ENCODE data around the gene CLSTN3.
"Not testable (repeated sequence)": the region's sequence is repeated elsewhere in the genome, so short reads cannot be mapped to it uniquely, and the experiment has no call there.

The CLSTN3 gene

GRCh38 chr12:7154042-7154441 is 23.9 kb downstream of the CLSTN3 start:
- no peak for DNase-seq

- DNase-seq = no peak
Measured at GRCh38 chr12:7154901-7155470, 24.8 kb downstream of the CLSTN3 start.

GRCh38 chr12:7155471-7156034 is 25.4 kb downstream of the CLSTN3 start:
- DNase-seq = no peak

GRCh38 chr12:7156259-7157197 is 26.4 kb downstream of the CLSTN3 start:
- DNase-seq = no peak

GRCh38 chr12:7157391-7157790 is 27.2 kb downstream of the CLSTN3 start:
- no peak for DNase-seq

DNA sequence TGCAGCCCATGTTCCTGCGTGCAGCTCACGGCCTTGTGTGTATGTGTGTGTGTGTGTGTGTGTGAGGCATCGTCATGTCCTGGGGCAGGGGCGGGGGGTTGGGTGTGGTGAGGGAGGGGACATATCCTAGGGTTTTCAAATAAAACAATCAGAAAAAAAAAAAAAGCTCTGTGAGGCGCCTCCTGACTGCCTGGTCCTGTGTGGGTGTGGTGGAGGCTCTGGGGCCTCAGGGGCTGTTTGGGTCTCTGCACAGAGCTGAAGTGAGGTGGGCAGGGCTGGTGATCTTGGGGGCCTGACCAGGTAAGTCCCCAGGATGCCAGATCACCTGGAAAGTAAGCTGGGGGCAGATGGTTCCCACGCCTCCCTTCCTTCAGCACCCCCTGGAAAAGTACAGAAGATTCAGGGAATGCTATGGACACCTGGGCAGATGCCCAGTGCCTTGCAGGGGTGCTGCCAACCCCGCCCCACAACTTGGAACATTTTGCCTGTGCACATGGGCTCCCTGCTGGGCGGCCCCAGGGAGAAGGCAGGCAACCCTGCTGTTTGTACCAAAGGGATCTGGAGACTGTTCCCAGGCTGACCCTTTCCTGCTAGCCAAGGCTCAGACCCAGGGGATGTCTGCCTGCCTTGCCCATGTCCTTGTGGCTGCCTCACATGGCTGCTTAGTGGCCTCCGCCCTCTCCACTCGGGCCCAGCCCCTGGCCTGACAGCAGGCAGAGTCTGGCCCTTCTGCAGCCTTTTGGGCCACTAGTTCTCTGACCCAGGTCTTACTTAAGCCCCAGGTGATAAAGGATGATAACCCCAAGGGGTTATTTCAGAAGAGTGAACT is 28.8 kb downstream of the CLSTN3 start:
- no peak for DNase-seq

GRCh38 chr12:7160183-7160582 is 30.0 kb downstream of the CLSTN3 start:
- DNase-seq = no peak

GRCh38 chr12:7161327-7161726 is 31.2 kb downstream of the CLSTN3 start:
- DNase-seq = no peak

DNA sequence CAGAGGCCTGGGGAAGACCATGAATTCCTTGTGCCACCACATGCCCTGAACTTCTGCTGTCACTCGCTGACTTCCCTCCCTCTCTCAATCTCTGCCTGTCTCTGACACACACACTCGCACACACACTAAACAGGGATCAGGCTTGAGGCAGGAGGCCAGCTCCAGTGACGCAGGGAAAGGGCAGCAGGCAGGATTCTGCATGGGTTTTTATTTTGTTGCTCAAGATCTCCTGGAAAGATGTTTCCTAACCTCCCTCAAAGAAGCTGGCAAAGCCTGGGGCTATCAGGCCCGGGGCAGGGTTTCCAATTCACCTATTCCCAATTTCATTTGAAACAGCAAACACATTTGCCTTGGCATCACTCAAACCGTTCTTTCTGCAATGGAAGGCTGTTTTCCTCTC is 31.6 kb downstream of the CLSTN3 start:
- no peak for DNase-seq

- no peak for DNase-seq
Measured at GRCh38 chr12:7162691-7163114, 32.5 kb downstream of the CLSTN3 start.

GRCh38 chr12:7169951-7170350 is 39.8 kb downstream of the CLSTN3 start:
- DNase-seq = no peak

DNA sequence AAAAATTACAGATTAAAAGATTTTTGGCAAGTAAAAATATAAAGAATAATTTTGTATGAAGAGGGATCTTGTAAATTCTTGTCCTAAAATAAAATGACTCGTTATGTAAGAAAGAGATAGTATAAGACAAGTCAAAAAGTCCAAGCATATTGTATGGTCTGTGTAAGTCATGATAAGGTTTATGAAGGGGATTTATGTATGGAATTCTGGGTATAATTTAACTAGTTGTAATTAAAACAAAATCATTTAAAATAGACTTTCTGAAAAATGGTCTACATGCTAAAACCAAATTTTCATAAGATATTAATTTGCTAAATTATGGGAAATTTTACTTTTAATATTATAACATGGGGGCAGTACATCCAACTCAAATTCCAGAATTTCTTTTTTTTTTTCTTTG is 41.7 kb downstream of the CLSTN3 start:
- DNase-seq = no peak

GRCh38 chr12:7175493-7175892 is 45.3 kb downstream of the CLSTN3 start:
- no peak for DNase-seq

- no peak for DNase-seq
Measured at GRCh38 chr12:7176595-7176994, 46.4 kb downstream of the CLSTN3 start.

DNA sequence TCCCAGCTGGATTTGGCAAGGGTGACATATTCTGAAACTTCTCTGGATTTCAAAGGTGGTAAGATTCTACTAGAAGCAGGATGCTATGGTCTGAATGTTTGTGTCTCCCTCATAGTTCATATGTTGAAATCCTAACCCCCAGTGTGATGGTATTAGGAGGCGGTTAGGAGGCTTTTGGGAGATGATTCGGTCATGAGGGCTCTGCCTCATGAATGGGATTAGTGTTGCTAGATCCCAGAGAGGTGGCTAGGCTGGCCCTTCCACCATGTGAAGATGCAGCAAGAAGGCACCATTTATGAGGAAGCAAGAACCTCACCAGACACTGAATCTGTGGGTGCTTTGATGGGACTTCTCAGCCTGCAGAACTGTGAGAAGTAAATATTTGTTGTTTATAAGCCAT is 48.3 kb downstream of the CLSTN3 start:
- DNase-seq = no peak

- DNase-seq = no peak
Measured at GRCh38 chr12:7180685-7181084, 50.5 kb downstream of the CLSTN3 start.

DNA sequence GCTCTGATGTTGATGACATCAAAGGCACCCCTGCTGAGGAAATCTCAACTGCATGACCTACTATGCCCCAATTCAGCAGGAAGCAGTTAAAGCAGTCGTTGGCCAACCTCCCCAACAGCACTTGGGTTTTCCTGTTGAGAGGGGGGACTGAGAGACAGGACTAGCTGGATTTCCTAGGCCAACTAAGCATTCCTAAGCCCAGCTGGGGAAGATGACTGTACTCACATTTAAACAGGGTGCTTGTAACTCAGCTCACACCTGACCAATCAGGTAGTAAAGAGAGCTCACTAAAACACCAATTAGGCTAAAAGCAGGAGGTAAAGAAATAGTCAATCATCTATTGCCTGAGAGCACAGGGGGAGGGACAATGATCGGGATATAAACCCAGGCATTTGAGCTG is 55.9 kb downstream of the CLSTN3 start:
- not testable (repeated sequence) for DNase-seq

GRCh38 chr12:7188562-7189397 is 58.6 kb downstream of the CLSTN3 start:
- DNase-seq = peak; percentile 43

- DNase-seq = peak; percentile 77
Measured at GRCh38 chr12:7189398-7190267, 59.5 kb downstream of the CLSTN3 start, which contains the start of gene PEX5. TSS of gene PEX5 (plus strand) at chr12:7189686. CDS start at chr12:7190378, 692 bp downstream.

DNA sequence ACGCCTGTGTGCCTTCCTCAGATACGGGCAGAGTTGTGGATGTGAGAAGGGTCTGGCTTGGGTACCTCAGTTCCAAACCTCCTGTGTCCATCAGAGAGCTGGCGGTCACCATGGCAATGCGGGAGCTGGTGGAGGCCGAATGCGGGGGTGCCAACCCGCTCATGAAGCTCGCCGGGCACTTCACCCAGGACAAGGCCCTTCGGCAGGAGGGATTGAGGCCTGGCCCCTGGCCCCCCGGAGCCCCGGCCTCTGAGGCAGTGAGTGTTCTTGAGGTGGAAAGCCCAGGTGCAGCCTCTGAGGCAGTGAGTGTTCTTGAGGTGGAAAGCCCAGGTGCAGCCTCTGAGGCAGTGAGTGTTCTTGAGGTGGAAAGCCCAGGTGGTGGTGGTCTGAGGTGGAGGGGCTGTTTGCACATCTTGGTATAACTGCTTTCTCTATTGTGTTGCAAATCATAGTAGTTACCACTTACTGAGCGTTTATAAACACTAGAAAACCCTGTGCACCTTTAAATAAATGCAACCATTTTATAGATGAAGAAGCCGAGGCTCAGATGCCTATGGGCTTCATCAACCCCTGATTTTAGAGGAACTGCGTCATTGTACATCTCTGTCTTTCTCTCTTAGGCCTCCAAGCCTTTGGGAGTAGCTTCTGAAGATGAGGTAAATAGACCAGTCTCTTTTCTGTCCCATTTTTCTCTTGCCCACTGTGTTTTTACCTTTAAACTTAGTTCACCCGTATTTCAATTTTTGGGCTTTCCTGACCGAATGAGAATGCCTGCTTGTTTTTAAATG is 60.3 kb downstream of the CLSTN3 start:
- DNase-seq = no peak

Measured in activated CD4-positive, alpha-beta T cell treated with anti-CD3 and anti-CD28 coated beads for 1 hour (primary cell).